Tibial nerve (tissue), 4 donors: ENCODE results near the gene TNFRSF21. TPM values are rescaled to one million over a fixed set of nuclear protein-coding genes. Genes with fewer than 3 reads are reported as not detected.

Experiments used
- DNase-seq, 2 donors: peaks; one replicate each; pipeline ENCODE4 v3.0.0-alpha.2; 2019; ENCODE audit warnings: low spot score in 2 of 2
- H3K27ac ChIP-seq, 4 donors: fragments of 200-600 bp; sonication (generic) in 3 of 4; one replicate each; pipeline ENCODE4 v1.5.1; 2017 to 2019; ENCODE audit warnings: mild to moderate bottlenecking in 1 of 4
- H3K27me3 ChIP-seq, 2 donors: fragments of 200-600 bp; sonication (generic) in 1 of 2; one replicate each; pipeline versions ENCODE4 v1.5.1 to v1.6.0; 2017 to 2019
- H3K36me3 ChIP-seq, 3 donors: fragments of 200-600 bp; sonication (generic); one replicate each; pipeline ENCODE4 v1.5.1; 2018 to 2019
- H3K4me1 ChIP-seq, 4 donors: fragments of 200-600 bp; sonication (generic) in 3 of 4; one replicate each; pipeline ENCODE4 v1.5.1; 2017 to 2019
- H3K4me3 ChIP-seq, 4 donors: fragments of 200-600 bp; sonication (generic) in 3 of 4; one replicate each; pipeline ENCODE4 v1.5.1; 2017 to 2019; ENCODE audit warnings: mild to moderate bottlenecking in 1 of 4, moderate library complexity in 1 of 4
- H3K9me3 ChIP-seq, 4 donors: fragments of 200-600 bp; sonication (generic) in 3 of 4; one replicate each; pipeline ENCODE4 v1.5.1; 2017 to 2019
- CTCF ChIP-seq, 5 experiments: fragments of 200-600 bp in 3 of 5; fragments of 450-650 bp in 2 of 5; sonication (generic) in 3 of 5; IDR thresholded peaks; one replicate each; pipeline ENCODE4 v1.5.1; 2016 to 2019; ENCODE audit warnings: antibody characterized with exemption in 5 of 5, mild to moderate bottlenecking in 3 of 5, moderate library complexity in 2 of 5
- EP300 ChIP-seq, 2 donors: sonication (generic); formaldehyde crosslinking; IDR thresholded peaks; one replicate each; pipeline ENCODE4 v1.6.1; 2017; ENCODE audit warnings: antibody characterized with exemption in 2 of 2, mild to moderate bottlenecking in 1 of 2
- POLR2A ChIP-seq, 2 donors: fragments of 450-650 bp; IDR thresholded peaks; one replicate each; pipeline ENCODE4 v1.6.1; 2017; ENCODE audit warnings: antibody characterized with exemption in 2 of 2, mild to moderate bottlenecking in 2 of 2, moderate library complexity in 2 of 2
- WGBS, 2 donors: methylation state at CpG; one replicate each; pipeline ENCODE4 v1.1.5; 2018; 5-methylcytosine and 5-hydroxymethylcytosine counted together
- total RNA-seq, 4 donors: library from RNA; depleted of rRNA; stranded (reverse); fragments of >200 nt; gene quantifications; one replicate each; pipeline ENCODE4 v1.1.0, GENCODE V29; 2016

The TNFRSF21 gene
- total RNA-seq, 4 donors from 2014 or later = 5.7 to 8.0 (median 7.6) TPM

GRCh38 chr6:47310131-47310480 is 401 bp upstream of the TNFRSF21 start:
- H3K36me3 ChIP-seq = no peaks in the 10 kb centered on the region
- H3K4me3 ChIP-seq = peak overlapping the region in 2 of 4 donors; percentile 58 to 66
- H3K27me3 ChIP-seq = peaks cover 0 to 36% of the 10 kb centered on the region in 2 donors
- DNase-seq = no peak
- H3K27ac ChIP-seq = peak overlapping the region in 1 of 4 donors; percentile 71
- whole genome bisulfite sequencing, 2 donors = 4% methylated on average over 7 of the region's 7 CpGs
- H3K4me1 ChIP-seq = peaks cover 0 to 16% (median 9%) of the 10 kb centered on the region in 4 donors
- TF ChIP-seq CTCF (IDR thresholded peaks at IDR 0.05) = no peak
- no peak for TF ChIP-seq POLR2A (IDR thresholded peaks at IDR 0.05)
- no peak for TF ChIP-seq EP300 (IDR thresholded peaks at IDR 0.05)
- no peaks in the 10 kb centered on the region for H3K9me3 ChIP-seq

- no peaks in the 10 kb centered on the region for H3K9me3 ChIP-seq
- no peak for DNase-seq
- TF ChIP-seq EP300 (IDR thresholded peaks at IDR 0.05) (no peak), POLR2A (IDR thresholded peaks at IDR 0.05) (no peak), CTCF (IDR thresholded peaks at IDR 0.05) (no peak)
- no peaks in the 10 kb centered on the region for H3K36me3 ChIP-seq
- peak overlapping the region; percentile 49 to 66 (median 57) for H3K4me3 ChIP-seq
- peak overlapping the region in 2 of 4 donors; percentile 64 to 71 for H3K27ac ChIP-seq
- H3K4me1 ChIP-seq = peaks cover 0 to 16% (median 9%) of the 10 kb centered on the region in 4 donors
- H3K27me3 ChIP-seq = peaks cover 0 to 36% of the 10 kb centered on the region in 2 donors
- 2 to 3% methylated on average over 36 to 48 of the region's 48 CpGs for WGBS, 2 donors
These were observed 984 bp downstream of the TNFRSF21 start for GRCh38 chr6:47308552-47309290.

DNA sequence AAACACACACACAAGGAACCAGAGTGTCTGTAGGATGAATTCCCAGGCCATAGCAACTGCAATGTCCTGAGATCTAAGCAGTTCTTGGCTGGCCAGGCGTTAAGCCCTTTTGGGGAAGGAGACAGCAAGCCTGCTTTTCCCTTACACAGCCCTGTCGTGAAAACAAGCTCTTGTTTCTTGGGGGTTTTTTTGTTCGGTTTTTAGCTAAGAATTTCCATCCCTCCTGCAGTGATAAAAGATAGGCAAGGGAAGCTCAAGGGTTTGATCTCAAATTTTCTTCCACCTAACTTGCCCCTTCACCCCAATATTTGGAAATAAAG is 1.5 kb downstream of the TNFRSF21 start:
- peak overlapping the region in 2 of 4 donors; percentile 58 to 66 for H3K4me3 ChIP-seq
- no peak for DNase-seq
- peaks cover 0 to 36% of the 10 kb centered on the region in 2 donors for H3K27me3 ChIP-seq
- TF ChIP-seq EP300 (IDR thresholded peaks at IDR 0.05) = no peak
- TF ChIP-seq POLR2A (IDR thresholded peaks at IDR 0.05) = no peak
- no peak for TF ChIP-seq CTCF (IDR thresholded peaks at IDR 0.05)
- H3K27ac ChIP-seq = no peak overlapping the region
- 25 to 35% methylated on average over 3 of the region's 3 CpGs for WGBS, 2 donors
- no peaks in the 10 kb centered on the region for H3K9me3 ChIP-seq
- H3K4me1 ChIP-seq = peaks cover 0 to 16% (median 9%) of the 10 kb centered on the region in 4 donors
- no peaks in the 10 kb centered on the region for H3K36me3 ChIP-seq

DNA sequence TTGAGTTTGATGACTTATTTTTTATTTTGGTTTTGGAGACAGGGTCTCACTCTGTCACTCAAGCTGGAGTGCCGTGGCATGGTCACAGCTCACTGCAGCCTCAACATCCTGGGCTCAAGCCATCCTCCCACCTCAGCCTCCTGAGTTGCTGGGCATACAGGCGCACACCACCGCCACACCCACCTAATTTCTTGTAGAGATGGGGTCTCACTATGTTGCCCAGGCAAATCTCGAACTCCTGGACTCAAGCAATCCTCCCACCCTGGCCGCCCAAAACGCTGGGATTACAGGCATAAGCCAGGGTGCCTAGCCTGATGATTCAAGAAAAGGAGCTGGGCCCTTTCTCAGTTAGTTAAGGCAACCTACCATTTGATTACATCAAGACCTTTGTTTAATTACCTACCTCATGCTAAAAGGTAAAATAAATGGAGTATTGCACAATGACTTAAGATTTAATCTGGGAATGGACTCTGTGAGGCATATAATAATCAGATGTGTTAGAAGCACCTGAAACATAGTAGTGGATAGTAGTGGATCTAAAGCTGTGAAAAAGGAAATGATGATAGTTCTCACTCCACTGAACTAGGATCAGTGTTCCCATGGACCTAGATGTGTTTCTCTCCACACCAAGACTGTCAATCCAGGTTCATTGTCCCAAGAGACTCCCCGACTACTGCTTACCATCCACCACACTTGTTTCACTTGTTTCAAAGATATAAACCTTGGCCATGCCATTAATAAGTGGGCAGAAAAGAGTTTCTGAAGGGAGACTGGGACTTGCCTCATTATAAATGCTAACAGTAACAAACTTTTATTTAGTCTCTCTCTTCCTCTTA is 2.1 kb downstream of the TNFRSF21 start:
- no peak overlapping the region for H3K27ac ChIP-seq
- no peaks in the 10 kb centered on the region for H3K36me3 ChIP-seq
- no peak for TF ChIP-seq EP300 (IDR thresholded peaks at IDR 0.05)
- TF ChIP-seq POLR2A (IDR thresholded peaks at IDR 0.05) = no peak
- no peak for TF ChIP-seq CTCF (IDR thresholded peaks at IDR 0.05)
- H3K27me3 ChIP-seq = peaks cover 0 to 36% of the 10 kb centered on the region in 2 donors
- peaks cover 0 to 16% (median 9%) of the 10 kb centered on the region in 4 donors for H3K4me1 ChIP-seq
- 94 to 97% methylated on average over 7 of the region's 7 CpGs for WGBS, 2 donors
- DNase-seq = no peak
- H3K4me3 ChIP-seq = peak overlapping the region in 2 of 4 donors; percentile 58 to 66
- H3K9me3 ChIP-seq = no peaks in the 10 kb centered on the region

DNA sequence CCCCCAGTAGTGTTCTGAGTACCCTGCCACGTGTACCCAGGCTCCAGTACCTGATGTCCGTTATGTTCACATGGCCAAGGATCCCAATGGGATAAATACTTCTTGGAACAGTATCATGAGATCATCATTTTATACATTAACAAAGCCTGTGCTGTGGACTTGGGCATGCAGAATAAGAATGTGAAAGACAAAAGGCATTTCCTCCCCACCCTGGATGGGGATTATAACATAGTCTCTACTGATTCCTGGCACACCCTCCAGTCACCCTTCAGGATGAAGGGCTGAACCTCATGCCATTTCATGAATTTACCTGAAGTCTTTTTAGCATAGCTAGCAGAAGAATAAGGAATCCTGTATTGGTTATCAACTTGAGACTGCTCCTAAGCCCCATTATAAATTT is 2.8 kb downstream of the TNFRSF21 start:
- WGBS, 2 donors = 84 to 93% methylated on average over 2 of the region's 2 CpGs
- Histone ChIP-seq H3K27ac (no peak overlapping the region), H3K9me3 (no peaks in the 10 kb centered on the region), H3K27me3 (peaks cover 0 to 36% of the 10 kb centered on the region in 2 donors), H3K4me3 (no peak overlapping the region), H3K36me3 (no peaks in the 10 kb centered on the region), H3K4me1 (peaks cover 0 to 16% (median 9%) of the 10 kb centered on the region in 4 donors)
- TF ChIP-seq POLR2A (IDR thresholded peaks at IDR 0.05) (no peak), CTCF (IDR thresholded peaks at IDR 0.05) (no peak), EP300 (IDR thresholded peaks at IDR 0.05) (no peak)
- no peak for DNase-seq
